ENCODE data around the gene POTEF.
"Not testable (repeated sequence)": the region's sequence is repeated elsewhere in the genome, so short reads cannot be mapped to it uniquely, and the experiment has no call there.

- not testable (repeated sequence) for TF ChIP-seq CTCF, POLR2A (IDR thresholded peaks at IDR 0.05)
Measured at GRCh38 chr2:130056336-130056735, 72.7 kb downstream of the POTEF start.
